H1 (cell line): Measurements from ENCODE around the gene PRODH. TPM values are rescaled to one million over a fixed set of nuclear protein-coding genes. Genes with fewer than 3 reads are reported as not detected.

Source experiments
- BACH1 ChIP-seq: IDR thresholded peaks from 2 replicates; pipeline ENCODE4 v1.6.1; 2012; ENCODE audit warnings: low read length, improper control_type of control experiment
- CHD2 ChIP-seq: IDR thresholded peaks from 2 replicates; pipeline ENCODE4 v1.6.1; 2012; ENCODE audit warnings: low read length, improper control_type of control experiment
- CHD7 ChIP-seq: fragments of 300-600 bp; sonication (generic); IDR thresholded peaks from 2 replicates; pipeline ENCODE4 v1.7.1; 2012; ENCODE audit warnings: low read length, moderate library complexity, mild to moderate bottlenecking, inconsistent platforms; ENCODE audit not compliant: insufficient replicate concordance
- GABPA ChIP-seq: IDR thresholded peaks from 2 replicates; pipeline ENCODE4 v1.6.1; 2011; ENCODE audit warnings: mild to moderate bottlenecking, low read length, moderate library complexity, borderline replicate concordance; ENCODE audit not compliant: insufficient read depth
- HDAC6 ChIP-seq: IDR thresholded peaks from one replicate; pipeline ENCODE4 v1.7.1; 2012; ENCODE audit warnings: low read depth, mild to moderate bottlenecking, inconsistent platforms, low read length, moderate library complexity
- NANOG ChIP-seq: IDR thresholded peaks from 2 replicates; pipeline ENCODE4 v1.6.1; 2011; ENCODE audit warnings: low read length, low read depth, mild to moderate bottlenecking, inconsistent platforms; ENCODE audit not compliant: insufficient read depth, poor library complexity, severe bottlenecking
- POU5F1 ChIP-seq: IDR thresholded peaks from 2 replicates; pipeline ENCODE4 v1.6.1; 2011; ENCODE audit warnings: low read depth, mild to moderate bottlenecking, low read length, moderate library complexity
- SAP30 ChIP-seq: fragments of 300-600 bp; sonication (generic); IDR thresholded peaks from 2 replicates; pipeline ENCODE4 v1.7.1; 2012; ENCODE audit warnings: low read length, moderate library complexity, mild to moderate bottlenecking, inconsistent platforms; ENCODE audit not compliant: insufficient read depth, insufficient replicate concordance
- SIRT6 ChIP-seq: IDR thresholded peaks from one replicate; pipeline ENCODE4 v1.7.1; 2012; ENCODE audit warnings: low read length, inconsistent platforms
- SIX5 ChIP-seq: IDR thresholded peaks from 2 replicates; pipeline ENCODE4 v1.6.1; 2011; ENCODE audit warnings: mild to moderate bottlenecking, low read depth, low read length
- TCF12 ChIP-seq: IDR thresholded peaks from 2 replicates; pipeline ENCODE4 v1.6.1; 2011; ENCODE audit warnings: low read depth, mild to moderate bottlenecking, low read length
- TEAD4 ChIP-seq: IDR thresholded peaks from 2 replicates; pipeline ENCODE4 v1.6.1; 2012; ENCODE audit warnings: low read depth, low read length, inconsistent platforms, mixed read lengths
- polyA plus RNA-seq, 7 experiments: library from polyadenylated mRNA; depleted of rRNA in 3 of 7; stranded (reverse) in 5 of 7; unstranded in 2 of 7; fragments of >200 nt in 5 of 7; fragments of 200-250 nt in 2 of 7; gene quantifications; 1 replicate in 5 of 7; 2 replicates in 1 of 7; 4 replicates in 1 of 7; pipeline versions ENCODE4 v1.2.1 to v1.2.3, GENCODE V29; 2011 to 2013; ENCODE audit warnings: missing spikeins in 2 of 7, mixed read lengths in 2 of 7
- total RNA-seq: library from RNA; stranded (reverse); fragmentation: NEBNext Ultra II Directional; extraction: Animal tissue kit (Norgen Biotek cat#: 25700); gene quantifications from 2 replicates; pipeline ENCODE4 v1.2.1, GENCODE V29; 2021

The PRODH gene
- total and polyA plus RNA-seq, 2 of the 8 experiments (the other 6 are each of a cell fraction or from before 2014, with no cell fraction given): 27.6 to 45.6 TPM

- TF ChIP-seq CHD7: no peak
- TF ChIP-seq BACH1: no peak
- TF ChIP-seq TCF12: no peak
- no peak for TF ChIP-seq SIX5
- no peak for TF ChIP-seq HDAC6
- TF ChIP-seq TEAD4: no peak
- no peak for TF ChIP-seq NANOG
- no peak for TF ChIP-seq GABPA
- no peak for TF ChIP-seq POU5F1
- no peak for TF ChIP-seq SAP30
- no peak for TF ChIP-seq SIRT6
- TF ChIP-seq CHD2: no peak
Measured at GRCh38 chr22:18976197-18976751, 40.2 kb upstream of the PRODH start (continued).
